ENCODE results near the gene ACSL1.

- TF ChIP-seq GATA2 (IDR thresholded peaks at IDR 0.05; ENCODE audit: low read depth, low read length) (no peak), GATA3 (IDR thresholded peaks at IDR 0.05; ENCODE audit: low read depth, low read length) (no peak)
These were observed 42.9 kb downstream of the ACSL1 start for GRCh38 chr4:184782731-184783373.
